Measurements from ENCODE around the gene RNF40.

GRCh38 chr16:30750201-30750600 is 11.9 kb upstream of the RNF40 start:
- TF ChIP-seq CTCF (IDR thresholded peaks at IDR 0.05) (no peak), POLR2AphosphoS5 (IDR thresholded peaks at IDR 0.05) (no peak)
